ENCODE measurements around the gene SMAD5.

The SMAD5 gene

DNA sequence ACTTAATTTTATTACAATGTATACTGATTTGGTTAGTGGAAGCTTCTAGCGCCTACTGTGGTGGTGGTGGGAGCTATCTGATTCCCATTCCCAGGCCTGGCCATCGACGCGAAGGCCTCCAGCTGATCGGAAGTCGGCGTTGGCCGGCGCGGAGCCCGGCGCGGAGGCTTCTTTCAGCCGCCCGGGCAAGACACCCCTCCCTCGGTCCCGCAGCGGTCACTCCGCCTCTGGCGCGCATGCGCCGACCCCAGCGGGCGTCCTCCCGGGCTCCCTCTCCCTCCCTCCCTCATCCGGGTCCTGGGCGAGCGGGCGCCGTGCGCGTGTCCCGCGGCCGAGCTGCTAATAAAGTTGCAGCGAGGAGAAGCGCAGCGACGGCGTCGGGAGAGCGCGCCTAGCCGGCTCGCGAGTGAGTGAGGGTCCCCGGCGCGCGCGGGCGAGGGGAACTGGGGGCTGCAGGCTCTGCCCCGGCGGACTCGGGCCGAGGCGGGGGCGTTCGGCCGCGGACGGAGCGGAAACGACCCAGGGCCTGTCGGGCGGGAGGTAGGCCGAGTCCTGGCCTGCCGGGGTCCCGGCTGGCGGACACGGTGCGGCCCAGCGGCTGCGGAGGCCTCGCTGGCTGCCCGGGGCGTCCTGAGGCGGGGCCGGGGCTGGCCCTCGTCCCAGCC lies at the start of gene SMAD5:
TSS of gene SMAD5 (plus strand) at position 289 of the 665 bp plus-strand sequence. CDS start 20,916 bp downstream, outside the sequence.
- peak; percentile 65 to 70 for DNase-seq

DNA sequence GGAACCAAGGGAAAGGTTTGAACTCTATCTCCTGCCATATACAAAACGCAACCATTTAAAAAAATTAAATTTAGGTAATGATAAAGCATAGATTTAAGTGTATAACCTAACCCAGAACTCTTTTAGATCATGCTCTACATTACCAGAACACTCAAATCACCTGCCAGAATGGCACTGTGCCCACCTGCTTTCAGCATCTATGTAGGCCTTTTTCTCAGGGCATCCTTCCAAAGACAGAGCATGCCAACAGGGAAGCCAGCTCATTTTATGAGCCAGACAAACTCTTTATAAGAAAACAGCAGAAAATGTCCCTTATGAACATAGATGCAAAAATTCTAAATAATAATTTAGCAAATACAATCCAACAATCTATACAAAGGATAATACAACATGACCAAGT lies 47.9 kb upstream of the SMAD5 start:
- DNase-seq: no peak

DNA sequence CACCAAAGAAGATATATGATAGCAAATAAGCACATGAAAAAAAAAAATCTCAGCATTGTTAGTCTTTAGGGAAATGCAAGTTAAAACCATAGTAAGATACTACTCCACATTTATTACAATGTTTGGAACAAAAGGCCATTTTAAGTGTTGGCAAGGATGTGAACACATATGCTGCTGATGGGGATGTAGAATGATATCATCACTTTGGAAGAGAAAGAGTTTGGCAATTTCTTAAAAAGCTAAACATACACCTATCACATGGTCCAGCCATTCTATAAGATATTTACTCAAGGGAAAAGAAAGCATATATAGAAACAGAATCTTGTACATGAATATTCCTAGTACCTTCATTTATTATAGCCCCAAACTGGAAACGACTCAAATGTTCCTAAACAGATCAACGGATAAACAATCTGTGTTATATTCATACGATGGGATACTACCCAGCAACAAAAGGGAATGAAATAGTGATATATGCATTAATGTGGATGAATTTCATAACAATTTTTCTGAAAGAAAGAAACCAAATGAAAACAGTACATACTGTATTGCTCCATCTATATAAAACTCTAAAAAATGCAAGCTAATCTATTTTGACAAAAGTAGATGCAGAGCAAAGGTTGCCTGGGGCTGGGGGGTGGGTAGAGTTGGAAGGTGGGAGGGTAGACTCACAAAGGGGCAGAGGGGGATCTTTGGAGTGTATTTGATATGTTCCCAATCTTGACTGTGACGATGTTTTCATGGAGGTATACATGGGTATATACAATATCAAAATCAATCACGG lies 45.7 kb upstream of the SMAD5 start:
- no peak for DNase-seq

DNA sequence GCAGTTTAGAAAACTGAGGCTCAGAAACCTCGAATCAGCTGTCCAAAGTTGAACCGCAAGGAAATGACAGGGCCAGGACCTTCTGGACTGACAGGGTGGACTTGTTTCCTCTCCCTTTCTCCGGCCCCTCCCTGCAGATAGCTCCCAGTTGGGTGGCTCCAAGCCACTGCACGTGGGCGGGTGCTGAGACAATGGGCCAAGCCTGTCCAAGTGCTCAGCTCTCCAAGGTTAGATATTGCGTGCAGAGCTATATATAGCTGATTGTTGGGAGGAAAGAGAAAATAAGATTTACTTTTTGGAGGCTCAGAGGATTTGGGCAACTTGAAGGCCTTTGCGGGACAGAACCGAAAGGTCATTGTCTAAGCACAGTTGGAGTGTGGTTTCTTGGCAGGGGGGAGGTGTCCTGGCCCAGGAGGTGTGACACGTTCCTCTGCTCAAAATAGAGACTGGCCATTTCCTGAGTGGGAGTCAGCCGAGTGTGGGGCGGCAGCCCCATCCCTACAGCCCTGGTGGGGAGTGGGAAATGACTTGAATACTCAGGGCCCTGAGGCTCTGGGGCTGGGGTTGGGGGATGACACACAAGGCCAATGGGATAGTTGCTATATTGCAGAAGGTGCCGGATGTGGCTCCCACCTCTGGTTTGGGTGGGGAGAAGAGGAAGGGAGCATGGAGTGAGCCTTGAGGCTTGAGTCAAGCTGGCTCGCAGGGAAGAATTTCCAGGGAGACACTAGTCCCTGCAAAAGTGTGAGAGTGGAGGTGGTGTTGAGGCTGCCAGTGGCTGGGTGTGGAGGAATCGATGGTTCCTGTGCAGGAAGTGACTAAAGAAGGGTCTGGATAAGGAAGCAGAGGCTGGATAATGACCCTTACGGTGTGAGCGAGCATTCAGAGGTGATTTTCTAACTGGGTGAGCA lies 44.4 kb upstream of the SMAD5 start:
- DNase-seq: no peak

DNA sequence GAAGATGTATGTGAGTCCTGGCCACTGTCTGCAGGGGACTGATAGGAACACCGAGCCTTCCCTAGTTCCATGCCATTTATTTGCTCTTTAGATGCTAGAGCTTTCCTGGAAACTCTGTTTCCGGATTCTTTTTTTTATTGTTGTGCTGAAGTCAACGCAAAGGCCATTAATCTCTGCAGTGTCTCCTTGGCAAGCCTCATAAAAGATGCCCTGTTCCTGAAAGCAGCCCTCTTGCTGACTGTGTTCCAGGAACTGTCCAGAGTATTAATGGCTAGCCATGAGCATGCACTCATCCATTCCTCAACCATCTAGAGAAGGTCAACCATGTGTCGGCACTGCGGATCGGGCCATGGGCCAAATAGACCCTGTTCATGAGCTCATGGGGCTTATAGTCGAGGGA lies 42.9 kb upstream of the SMAD5 start:
- DNase-seq: no peak

DNA sequence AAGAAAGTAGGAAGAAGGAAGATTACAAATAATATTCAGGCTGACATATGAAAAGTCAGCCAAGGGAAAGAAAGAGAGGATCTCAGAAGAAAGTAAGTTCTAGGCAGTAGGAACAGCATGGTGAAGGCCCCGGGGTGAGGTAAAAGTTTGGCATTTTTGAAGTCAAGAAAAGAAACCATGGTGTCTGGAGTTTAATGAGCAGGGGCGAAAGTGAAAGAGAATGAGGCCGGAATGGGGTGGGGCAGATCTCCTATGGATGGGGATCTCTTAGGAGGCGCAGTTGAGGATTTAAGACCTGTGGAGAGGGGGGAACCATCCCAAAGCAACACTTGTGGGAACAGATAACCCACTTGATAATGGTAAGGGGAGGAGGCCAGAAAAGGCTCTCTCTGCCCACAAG lies 42.3 kb upstream of the SMAD5 start:
- DNase-seq: no peak

DNA sequence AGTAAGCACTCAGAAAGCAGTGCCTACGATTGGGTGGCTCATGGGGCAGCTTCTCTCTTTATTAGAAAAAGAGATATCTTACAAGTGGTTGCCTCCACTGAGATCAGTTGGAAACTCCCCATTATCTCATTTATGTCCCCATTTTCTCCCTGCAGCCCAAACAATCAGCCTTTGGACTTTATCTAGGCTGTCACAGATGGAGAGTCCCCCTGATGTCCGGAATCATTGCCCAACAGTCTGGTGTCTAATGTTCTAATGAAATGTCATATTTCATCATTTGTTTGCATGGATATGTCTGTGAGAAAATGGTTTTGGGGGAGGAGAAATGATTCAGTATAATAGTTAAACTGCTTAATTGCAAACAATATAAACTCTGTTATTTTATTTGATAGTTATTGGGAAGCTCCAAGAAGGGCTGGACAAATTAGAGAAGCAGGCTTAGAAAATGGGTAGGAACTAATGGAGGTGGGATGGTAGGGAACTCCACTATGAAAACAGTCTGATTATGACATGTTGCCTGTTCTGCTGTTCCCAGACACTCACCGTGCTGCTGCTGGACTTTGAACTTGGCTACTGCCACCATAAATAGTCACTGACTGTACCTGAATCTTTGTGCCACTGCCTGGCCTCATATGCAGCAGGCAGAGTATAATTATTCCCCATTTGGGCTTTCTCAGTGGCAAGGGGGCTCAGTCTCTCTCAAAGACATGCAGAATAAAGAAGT lies 38.3 kb upstream of the SMAD5 start:
- no peak for DNase-seq

DNA sequence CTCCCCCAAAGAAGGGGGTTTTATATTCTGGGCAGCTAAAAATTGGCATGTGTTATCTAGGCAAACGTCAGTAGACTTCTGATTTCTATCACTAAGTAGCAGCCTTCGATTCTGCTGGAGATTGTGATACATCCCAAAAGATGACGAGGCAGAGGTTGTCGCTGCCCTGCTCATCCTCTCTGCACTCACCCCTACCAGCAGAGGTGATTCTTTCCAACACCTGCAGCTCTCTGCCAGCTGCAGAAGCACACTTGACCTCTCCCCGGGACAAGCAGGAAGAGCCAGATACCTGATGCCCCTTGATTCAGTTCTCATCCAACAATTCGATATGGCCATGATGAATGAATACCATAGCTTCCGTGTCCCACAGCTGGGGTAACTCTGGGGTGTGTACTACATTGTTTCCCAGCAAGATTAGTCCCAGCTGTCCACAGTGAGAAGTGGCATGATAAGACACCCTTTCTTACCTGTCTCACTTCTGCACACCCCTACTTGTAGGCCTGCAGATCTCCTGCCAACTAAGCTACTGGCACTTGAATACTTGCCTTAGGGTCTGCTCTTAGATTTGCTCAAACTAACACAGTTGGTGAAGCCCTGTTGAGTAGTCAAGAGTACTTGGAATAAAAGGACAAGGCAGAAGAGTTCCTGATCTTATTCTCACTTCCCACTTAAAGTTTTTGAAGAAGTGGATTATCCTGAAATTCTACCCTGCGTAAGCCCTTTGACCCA lies 37.6 kb upstream of the SMAD5 start:
- no peak for DNase-seq

DNA sequence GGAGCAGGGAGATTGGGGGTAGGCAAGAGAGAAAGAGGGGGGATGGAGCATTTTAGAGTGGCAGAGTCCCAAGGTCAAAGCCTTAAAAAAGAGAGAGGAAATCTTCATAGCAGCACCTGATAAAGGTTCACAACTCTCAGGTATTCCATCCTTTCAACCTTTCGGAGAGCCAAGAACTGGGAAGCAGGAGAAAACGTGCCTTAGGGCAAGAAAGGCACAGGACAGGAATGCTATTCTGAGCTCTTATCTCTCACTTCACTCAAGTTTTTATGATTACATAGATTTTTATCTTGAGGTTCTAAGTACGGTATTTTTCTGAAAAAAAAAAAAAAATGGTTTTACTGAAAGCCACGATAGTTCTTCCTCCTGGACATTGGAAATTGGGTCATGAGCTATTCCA lies 34.5 kb upstream of the SMAD5 start:
- no peak for DNase-seq

DNA sequence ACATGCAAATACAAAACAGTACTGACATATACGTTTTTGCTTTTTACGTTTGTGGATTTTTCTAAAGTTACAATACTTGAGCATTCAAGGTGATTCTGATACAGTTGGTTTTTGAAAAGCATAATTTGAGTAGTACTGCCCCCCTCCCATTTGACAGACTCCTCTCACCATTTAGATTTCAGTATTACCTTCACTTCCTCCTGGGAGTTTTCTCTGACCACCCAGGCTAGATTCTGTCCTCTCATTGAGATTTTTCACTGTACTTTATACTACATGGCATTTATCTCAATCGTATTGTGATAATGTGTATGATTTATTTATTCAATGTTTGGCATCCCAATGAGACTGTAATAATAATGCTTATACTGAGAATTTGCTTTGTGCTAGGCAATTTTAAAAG lies 32.8 kb upstream of the SMAD5 start:
- DNase-seq: no peak

DNA sequence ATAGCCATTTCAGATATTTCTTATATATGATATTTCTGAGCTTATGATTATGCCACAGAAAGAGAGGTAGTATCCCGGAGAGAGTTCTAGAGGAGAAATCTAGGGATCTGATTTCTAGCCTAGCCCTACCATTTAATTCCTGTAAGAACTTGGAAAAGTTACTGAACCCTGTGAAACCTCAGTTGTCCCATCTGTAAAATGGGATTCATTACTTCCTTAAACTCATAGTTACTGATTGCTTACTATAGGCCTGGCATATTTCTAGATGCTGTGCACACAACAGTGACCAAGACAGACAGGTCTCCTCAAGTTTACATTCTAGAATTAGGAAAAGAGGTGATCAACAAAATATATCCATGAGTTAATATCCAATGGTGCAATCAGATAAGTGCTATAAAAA lies 30.8 kb upstream of the SMAD5 start:
- no peak for DNase-seq

DNA sequence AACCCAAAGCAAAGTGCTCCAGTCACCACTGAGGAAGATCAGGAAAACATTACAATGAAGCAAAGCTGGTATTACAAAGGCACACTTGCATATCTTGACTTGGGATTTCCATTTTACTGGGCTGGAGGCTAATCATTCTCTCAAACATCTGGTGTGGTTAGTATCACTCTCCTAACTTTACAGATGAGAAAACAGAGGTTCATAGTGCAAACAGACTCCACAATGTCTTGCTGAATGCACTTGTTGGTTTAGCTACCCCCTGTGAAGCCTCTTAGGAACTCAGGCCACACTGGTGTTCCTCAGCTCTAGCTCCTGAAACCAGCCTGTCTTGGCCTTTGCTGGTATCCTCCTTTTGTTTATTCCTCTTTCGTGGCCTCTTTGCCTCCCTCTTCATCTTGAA lies 29.5 kb upstream of the SMAD5 start:
- DNase-seq: no peak

DNA sequence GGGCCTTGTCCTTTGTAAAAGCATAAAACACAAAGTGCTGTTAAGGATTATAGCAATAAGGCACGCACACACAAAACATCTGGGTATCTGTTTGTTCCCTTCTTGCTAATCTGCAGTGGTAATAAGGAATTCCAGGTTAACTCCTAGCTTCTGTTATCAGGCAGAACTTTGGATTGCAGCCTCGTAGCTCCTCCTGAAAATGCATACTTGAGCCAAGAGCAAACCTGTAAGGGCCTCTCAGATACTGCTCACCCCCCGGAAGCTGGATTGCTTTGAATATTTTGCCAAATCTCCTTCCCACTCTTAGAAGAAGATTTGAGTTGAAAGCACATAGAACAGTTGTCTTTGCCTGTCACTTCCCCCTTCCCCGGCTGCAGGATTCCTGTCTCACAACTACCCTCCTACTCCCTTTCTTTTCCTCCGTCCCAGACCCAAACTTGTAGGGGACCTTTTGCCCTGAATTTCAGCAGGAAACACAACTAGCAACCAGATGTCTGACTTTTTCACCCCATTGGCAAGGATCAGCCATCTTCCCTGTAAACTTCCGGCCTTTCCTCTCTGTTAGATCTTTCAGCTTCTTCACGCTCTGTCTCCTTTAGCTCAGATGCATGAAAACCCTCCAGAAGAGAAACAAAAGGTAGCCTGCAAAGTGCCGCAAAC lies 28.2 kb upstream of the SMAD5 start:
- DNase-seq: no peak

DNA sequence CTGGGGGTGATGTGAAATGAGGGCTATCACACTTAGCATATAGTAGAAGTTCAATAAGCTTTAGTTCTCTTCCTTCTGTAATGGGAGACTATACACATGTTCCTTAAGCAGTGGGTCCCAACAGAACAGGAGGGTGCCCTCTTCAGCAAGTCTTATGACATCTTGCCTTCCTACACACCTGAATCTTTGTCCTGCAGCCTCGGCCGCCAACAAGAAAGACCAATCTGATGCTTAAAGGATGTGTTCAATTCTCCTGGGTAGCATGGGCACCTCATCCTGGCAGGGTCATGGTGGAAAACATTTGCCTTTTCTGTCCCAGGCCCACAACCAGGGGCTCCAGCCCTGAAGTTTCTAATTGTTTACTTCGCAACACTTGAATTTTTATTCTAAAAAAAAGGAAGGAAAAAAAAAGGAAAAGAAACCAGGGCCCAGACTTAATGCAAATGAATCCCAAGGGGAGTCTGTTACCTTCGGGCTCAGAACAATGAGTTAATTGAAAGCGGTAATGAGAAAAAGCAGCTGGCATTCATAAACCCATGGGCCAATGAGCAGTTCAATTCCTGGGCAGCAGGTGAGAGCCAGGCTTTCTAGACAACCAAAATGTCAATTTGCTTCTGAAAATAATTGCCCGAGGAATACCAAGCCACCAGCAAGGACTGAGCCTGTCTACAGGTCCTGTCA lies 26.2 kb upstream of the SMAD5 start:
- no peak for DNase-seq

DNA sequence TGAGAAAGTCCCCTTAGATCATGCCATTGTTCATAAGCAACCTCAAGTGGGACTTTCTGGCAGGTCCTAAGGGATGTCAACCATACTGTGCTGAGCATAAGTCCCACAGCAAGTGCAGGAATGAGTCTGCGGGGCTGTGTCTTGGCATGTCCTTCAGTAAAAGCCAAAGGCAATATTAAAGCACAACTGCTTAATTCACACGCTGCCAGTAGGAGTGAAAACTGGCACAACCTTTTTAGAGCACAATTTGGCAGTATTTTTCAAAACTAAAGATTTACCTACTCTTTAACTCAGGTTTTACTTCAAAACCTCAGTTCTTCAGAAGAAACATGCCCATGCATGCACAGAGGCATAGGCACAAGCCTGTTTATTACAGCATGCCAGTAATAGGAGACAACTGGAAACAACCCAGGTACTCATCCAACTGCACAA lies 24.4 kb upstream of the SMAD5 start:
- DNase-seq: no peak

DNA sequence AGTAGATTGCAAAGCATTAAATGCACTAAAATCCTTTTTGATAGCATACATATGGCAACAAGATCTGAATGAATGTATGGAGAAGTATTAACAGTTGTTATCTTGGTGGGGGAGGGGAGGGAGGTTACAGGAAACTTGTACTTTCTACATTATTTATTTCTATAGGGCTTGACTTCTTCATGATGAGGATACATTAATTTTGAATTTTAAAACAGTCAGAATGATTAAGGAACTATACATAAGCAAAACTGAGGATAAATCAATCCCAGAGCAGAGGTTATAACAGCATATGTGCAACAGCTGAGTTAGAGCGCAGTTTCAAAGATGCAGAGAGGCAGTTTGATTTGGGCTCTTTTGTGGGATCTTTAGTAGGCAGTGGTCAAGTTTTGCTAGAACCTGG lies 23.9 kb upstream of the SMAD5 start:
- no peak for DNase-seq

DNA sequence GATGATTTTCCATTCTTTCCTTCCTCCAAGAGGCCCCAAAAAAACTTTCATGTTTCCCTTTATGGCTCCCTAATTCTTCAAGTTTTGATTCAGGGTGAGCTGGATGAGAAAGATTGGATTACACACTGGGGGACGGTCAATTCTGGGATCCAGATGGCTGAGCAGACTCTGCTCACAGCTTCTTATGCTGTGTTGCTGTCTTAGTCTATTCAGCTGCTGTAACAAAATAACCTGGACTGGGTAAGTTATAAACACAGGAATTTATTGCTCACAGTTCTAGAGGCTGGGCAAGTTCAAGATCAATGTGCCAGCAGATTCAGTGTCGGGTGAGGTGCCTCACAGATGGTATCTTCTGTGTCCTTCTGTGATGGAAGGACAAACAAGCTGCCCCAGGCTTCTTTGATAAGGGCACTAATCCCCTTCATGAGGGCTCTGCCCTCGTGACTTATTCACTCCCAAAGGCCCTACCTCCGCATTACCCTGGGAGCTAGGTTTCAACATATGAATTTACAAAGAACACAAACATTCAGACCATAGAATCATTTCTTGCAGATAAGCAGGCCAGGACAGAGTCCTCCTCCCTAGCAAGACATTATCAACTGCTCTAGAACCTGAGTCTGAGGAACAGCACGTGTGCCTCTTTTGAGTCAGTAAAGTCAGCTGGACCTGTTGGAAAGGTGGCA lies 23.1 kb upstream of the SMAD5 start:
- no peak for DNase-seq

DNA sequence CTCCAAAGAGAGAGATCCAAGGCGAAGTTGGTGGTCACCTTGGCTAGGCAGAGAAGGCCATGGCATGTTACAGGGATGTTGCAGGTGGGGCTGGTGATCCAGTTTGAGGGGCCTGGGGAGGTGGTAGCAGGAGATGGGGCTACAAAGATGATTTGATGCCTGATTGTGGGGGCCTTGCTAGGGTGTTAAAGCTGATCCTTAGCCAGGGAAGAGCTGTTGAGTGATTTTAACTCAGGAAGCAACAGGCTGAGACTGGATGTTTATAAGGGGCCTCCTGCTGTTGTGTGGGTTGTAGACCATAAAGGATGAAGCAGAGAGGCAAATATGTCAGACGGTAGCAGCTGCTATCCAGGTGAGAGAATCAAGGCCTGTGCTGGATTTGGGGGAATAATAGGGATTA lies 19.0 kb upstream of the SMAD5 start:
- no peak for DNase-seq

DNA sequence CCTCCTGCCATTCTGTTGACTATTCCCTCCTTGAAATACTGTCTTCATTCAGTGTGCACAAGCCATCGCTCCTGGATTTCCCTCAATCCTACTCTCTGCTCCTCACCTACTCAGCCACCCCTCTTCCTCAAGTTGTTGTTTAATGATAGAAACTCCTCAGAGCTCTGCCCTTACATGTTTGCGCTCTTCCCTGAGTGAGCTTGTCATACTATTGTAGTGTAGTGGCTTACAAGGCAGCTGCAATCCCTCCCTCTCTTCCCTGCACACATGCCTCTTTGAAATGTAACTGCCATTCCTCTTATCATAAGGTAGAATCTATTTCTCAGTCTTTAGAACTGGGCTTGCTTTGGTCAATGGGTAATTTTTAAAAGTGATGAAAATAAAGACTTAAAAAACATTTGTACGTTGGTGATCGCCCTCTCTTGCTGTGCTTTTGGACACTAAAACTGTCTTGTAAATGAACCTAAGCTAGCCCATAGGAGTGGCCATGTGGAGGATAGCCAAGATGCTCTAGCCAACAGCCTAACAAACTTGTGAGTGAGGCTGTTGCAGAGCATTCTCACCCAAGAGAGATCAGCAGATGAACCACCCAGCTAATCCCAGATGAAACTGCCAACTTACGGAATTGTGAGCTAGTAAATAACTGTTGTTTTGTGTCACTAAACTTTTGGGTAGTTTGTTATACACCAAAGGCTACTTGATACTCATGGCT lies 18.1 kb upstream of the SMAD5 start:
- DNase-seq: no peak

Data from stimulated activated CD4-positive, alpha-beta T cell treated with anti-CD3 and anti-CD28 coated beads, Interleukin-2, amount 100 ng/mL, for 24 hours (primary cell).